HS-27A (cell line): ENCODE data around the gene GMDS.
"Not testable (repeated sequence)": the region's sequence is repeated elsewhere in the genome, so short reads cannot be mapped to it uniquely, and the experiment has no call there.

ENCODE experiments used
- DNase-seq: peaks from one replicate; pipeline ENCODE4 v3.0.0-alpha.2; 2012; ENCODE audit warnings: low read depth, missing footprints

Gene GMDS

GRCh38 chr6:1709234-1709641 is 536.2 kb downstream of the GMDS start:
- DNase-seq, result no peak

GRCh38 chr6:1708820-1709219 is 536.6 kb downstream of the GMDS start:
- DNase-seq, result no peak

DNA sequence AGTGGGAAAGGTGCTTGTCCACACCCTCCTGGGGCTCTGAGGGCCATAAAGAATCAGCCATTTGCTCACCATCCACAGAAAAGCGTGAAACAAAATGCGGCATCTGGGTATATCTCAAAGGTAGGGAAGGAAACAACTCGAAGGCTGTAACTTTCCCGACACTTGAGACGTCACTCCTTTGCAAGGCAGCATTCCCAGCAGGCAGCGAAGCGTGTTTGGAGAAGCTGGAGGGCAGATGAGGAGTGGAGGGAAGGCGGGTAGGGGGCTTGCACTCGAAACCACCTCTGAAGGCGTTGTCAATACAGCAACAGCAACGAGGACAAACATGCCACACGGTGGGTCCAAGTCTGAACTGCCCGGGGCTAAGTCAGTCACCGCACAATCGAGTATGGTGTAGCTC is 537.3 kb downstream of the GMDS start:
- no peak for DNase-seq

DNA sequence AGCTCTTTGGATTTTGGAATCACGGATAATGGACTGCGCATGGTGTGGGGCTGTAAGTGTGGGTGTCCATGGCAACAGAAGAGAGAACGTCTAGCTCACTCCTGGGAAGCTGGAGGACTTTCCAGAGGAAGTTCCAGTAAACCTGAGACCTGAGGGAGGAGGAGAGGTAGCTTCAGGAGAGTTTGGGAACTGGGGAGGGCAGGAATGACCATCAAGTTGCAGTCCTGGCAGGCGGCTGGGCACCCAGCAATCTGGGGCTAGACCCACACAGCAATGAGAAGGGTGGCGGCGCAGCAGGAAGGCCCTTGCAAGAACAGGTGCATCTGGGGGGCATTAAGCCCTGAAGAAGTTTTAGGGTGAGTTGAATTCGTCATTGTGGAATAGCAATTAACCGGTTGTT is 539.8 kb downstream of the GMDS start:
- DNase-seq, result no peak

DNA sequence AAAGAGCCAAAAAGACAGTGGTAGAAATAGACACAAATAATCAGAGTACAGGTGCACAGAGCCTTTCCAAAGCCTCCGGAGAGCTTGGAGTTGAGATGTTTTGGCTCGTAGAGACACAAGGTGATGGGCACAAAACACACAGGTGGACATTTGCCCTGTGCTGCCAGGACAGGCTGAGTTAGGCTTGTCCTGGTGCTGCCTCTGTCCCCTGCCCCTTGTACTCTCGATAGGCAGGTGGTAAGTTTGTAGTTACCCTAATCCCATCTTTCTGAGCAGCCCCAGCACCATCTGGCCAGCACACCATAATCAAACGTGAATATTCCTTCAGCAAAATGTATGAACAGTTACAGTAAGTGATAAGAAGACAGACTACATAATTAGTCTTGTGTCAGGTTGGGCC is 540.2 kb downstream of the GMDS start:
- DNase-seq, result no peak

GRCh38 chr6:1704711-1705110 is 540.7 kb downstream of the GMDS start:
- DNase-seq, result no peak

GRCh38 chr6:1703923-1704322 is 541.5 kb downstream of the GMDS start:
- DNase-seq, result no peak

GRCh38 chr6:1703091-1703855 is 542.1 kb downstream of the GMDS start:
- DNase-seq, result no peak

DNA sequence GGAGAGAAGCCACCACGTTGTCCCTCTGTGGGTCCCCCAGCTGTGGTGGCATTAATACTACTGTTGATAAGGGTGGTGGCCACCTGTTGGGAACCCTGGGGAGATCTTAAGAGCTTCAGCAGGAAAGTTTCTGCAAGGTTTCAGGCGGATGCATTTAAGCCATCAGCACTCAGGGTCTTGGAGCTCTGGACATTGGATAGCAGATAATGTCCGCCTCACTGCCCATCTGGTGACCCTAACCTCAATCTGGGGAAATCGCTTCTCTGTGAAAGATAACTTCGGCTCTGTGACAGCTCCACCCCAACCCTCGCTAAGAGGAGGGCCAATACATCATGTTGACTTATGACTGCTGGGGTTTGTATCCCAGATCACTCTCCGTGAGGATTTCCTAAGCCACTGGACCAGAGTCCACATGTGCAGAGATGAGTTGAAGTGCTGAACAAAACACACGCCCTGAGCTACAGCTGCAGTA is 542.8 kb downstream of the GMDS start:
- no peak for DNase-seq

GRCh38 chr6:1701668-1702353 is 543.6 kb downstream of the GMDS start:
- peak; percentile 76 for DNase-seq

DNA sequence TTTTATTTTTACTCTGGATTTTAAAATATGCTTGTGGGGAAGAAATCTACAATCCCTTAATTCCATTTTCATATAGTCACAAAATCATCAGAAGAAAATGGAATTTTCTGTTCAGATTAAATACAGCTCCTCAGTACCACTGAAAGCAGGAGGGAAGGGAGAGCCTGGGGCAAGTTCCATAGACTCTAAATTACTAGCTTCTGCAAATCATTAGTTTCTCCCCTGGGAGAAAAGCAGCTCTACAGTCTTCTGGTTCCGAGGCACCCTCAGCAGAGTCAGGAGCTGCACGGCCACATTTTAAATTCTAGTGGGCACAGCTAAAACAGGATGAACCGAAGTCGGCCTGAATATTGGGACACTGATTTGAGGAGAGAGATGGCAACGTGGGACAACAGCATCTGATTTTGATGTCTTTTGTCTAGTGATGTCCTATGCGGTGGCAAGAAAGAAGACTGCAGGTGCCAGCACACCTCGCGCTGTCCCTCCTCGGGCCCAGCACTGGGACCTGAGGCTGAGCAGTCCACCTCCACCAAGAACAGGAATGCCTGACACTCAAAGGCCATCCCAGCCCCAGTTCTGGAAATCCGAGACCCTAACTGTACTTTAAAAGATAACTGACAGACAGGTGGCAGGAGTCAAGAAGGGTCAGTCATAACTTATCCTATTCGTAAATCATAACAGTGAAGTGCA is 545.0 kb downstream of the GMDS start:
- DNase-seq, result no peak

DNA sequence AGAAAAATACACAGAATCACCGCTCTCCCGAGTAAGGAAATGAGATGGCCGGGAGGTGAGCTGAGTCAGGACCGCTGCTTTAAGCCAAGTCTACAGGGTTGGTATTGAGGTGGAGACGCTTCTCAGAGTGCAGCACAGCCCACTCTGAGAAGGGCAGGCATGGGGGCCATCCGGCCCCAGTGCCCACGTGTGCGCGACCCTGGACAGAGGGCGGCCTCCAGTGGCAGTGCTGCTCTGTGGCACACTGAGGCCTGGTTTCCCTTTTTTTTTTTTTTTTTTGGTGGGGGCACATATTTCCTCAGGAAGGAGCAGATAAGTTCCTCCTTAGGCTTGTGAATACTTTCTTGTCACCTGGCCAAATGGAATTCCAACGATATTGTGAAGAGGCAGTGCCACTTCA is 546.9 kb downstream of the GMDS start:
- DNase-seq, result no peak

DNA sequence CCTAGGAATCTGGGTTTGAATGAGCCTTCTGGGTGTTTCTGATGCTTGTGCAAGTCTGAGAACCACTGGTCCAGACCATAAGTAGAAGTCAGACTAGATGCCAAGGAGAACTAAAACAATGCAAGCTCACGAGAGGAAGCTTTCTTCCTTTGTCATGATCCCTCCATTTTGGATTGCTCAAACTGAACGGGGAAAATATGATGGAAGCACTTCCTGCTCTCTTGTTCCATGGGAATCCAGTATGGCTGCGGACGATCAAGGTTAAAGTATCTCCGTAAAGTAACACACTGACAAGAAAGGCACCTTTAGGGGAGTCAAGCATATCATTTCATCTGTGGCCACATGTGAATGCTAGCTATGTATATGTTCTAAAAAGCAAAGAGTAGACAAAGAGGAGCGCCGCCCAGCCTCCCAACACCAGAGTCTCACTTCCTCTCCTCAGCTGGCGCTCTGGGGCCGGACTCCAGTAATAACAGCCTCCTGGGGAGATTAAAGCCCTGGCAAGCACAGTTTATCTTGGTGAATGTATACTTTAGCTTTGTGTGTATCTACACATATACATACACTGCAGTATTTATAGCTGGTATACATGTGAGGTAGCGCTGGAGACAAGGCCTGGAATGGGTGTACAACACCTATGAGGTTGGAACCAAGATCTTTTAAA is 547.6 kb downstream of the GMDS start:
- no peak for DNase-seq

DNA sequence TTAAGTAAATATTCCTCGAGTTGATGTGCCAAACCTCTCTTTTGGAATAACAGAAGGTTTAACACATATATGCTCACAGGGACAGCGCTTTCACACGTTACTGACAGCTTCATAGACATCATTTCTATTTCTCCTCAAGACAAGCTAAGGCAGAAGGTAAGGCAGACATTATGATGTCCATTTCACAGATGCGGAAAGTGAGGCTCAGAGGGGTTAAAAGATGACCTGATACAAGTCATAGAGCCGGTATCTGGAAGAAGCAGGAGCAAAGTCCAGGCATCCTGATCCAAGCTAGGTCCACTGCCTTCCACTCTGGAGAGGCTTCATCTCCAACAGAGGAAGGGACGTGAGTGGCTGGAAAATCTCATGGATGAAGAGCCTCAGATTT is 548.9 kb downstream of the GMDS start:
- no peak for DNase-seq

DNA sequence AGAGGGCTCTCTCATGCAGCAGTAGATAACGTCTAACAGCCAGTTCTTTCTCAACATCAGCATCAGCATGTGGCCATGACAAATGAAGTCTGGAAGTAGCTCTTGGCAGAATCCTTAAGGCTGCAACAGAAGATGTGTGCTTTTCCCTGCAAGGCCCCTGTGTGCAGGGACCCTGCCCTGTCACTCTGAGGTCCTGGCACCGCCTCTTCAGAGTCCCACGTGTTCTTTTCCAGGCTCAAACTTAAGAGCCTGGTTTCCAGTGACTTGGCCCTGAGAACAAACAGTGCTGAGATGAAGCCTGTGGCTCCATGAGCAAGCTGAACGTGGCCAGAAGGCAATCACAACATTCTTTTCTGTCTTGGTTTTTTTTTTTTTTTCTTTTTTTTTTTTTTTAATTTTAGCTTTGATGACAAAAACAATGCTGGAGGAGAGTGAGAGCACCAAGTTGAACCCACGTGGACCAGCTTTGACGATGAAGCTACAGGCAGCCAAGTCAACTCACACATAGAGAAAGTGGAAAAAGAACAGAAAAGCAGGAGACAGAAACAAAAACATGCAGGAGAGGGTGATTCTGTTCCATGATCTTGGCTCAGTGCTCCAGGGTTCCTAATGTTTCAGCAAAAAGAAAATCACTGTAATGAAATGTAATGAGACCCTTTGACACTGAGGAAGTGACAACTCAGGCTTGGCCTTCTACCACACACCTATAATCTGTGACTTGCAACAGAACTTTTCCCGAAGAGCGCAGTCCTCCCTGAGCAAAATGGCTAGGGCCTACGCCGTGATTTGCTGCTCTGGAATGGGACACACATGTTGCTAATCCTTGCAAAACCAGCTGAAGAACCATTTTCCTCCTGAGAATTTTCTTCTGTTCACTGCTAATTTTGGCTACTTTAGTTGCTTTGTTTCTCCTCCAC is 549.6 kb downstream of the GMDS start:
- no peak for DNase-seq

- not testable (repeated sequence) for DNase-seq
These were observed 553.6 kb downstream of the GMDS start for GRCh38 chr6:1691828-1692227.

DNA sequence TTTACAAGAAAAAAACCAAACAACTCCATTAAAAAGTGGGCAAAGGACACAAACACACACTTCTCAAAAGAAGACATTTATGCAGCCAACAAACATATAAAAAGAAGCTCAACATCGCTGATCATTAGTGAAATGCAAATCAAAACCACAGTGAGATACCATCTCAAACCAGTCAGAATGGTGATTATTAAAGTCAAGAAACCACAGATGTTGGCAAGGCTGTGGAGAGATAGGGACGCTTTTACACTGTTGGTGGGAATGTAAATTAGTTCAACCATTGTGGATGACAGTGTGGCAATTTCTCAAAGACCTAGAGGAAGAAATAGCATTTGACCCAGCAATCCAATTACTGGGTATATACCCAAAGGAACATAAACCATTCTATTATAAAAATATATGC is 554.7 kb downstream of the GMDS start:
- not testable (repeated sequence) for DNase-seq

DNA sequence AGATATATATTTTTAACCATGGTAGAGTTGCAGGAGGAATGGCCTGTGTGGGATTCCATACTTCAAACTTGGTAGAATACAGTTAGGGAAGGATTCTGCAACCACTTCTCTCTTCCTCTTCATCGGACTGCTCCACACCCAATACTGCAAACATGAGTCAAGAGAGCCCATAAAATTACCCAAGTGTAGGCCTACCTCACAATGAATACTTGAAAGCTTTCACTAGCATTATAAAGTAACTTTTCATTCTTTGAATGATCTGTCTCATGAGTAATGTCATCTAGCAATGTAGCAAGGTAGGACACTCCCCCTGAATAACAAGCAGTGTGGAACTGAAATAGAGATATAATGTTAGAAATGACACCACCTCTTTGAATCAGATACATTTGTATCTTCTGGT is 556.3 kb downstream of the GMDS start:
- no peak for DNase-seq

DNA sequence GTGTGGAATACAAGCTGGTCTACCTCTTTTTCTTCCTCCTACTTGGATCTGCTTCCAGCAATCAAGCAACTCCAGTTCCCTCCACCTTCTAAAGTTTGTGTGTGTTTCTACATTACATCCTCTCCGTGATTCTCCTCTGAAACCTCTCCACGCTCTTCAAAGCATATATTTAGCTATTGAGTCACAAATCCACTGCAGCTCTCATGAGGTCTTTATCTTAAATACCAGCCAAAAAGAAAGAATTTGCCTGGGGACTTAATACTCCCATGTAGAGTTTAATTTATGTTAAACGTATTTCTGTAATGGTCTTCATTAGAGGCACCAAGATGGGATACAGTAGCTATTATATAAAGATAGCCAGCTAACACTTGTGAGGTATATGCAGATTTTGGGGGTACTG is 557.0 kb downstream of the GMDS start:
- DNase-seq, result no peak

- DNase-seq, result no peak
These were observed 558.0 kb downstream of the GMDS start for GRCh38 chr6:1687402-1687801.
